MM.1S (cell line): ENCODE results near the gene SEMA4D.

Experiments used
- EZH2 ChIP-seq: fragments of 300-600 bp; sonication (generic); optimal IDR thresholded peaks from 2 replicates; pipeline ENCODE3; 2017; ENCODE audit warnings: low read depth, mild to moderate bottlenecking, antibody characterized with exemption, low read length, mixed read lengths
- EZH2phosphoT487 ChIP-seq: fragments of 300-600 bp; sonication (generic); IDR thresholded peaks from 2 replicates; pipeline ENCODE4 v1.6.1; 2018; ENCODE audit warnings: antibody characterized with exemption, low read length
- TF ChIP-seq, protein P1 (sequence below): fragments of 300-600 bp; sonication (generic); IDR thresholded peaks from 2 replicates; pipeline ENCODE4 v1.5.1; 2016; ENCODE audit warnings: antibody characterized with exemption, low read length, mixed read lengths

DNA sequence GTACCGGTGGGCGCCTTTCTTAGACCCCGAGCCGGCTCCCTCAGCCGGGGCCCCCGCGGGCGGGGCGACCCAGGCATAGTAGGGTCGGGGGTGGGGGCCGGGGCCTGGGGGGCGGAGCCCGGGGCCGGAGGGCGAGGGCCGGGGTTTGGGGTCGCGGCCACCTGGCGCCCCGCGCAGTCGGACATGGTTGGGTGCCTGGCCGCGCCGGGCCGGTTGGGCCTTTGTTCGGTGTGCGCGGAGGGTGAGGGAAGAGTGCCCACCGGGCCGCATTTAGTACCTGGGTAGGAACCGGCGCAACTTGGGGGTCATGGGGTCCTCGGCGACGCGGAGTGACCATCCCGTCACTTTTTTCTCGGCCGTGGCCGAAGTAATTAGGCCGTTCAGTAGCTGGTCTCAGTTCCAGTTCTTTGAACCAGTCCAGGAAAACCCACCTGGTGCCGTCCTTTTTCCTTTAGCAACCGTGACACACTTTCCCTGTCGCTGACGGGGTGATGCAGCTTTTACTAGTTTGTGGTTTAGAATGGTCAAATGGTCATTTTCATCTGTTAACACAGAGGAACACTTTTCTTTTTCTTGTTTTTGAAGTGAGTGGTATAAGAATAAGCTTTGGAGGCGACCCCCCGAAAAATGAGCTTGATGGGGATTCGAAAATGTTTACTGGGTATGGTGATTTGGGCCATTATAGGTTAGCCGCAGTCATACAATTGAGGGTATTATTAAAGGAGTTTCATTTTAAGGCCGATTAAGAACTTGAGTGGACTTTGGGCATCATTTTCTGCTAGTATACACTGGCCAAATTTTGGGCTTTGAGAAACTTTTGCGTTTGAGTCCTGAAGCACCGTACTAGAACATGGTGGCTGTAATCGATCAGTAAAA lies 186.3 kb downstream of the SEMA4D start:
- TF ChIP-seq, protein P1, sequence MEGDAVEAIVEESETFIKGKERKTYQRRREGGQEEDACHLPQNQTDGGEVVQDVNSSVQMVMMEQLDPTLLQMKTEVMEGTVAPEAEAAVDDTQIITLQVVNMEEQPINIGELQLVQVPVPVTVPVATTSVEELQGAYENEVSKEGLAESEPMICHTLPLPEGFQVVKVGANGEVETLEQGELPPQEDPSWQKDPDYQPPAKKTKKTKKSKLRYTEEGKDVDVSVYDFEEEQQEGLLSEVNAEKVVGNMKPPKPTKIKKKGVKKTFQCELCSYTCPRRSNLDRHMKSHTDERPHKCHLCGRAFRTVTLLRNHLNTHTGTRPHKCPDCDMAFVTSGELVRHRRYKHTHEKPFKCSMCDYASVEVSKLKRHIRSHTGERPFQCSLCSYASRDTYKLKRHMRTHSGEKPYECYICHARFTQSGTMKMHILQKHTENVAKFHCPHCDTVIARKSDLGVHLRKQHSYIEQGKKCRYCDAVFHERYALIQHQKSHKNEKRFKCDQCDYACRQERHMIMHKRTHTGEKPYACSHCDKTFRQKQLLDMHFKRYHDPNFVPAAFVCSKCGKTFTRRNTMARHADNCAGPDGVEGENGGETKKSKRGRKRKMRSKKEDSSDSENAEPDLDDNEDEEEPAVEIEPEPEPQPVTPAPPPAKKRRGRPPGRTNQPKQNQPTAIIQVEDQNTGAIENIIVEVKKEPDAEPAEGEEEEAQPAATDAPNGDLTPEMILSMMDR, result no peak
- TF ChIP-seq EZH2 (no peak), EZH2phosphoT487 (no peak)
